Naive B cell (primary cell): ENCODE results near the gene BRINP3. TPM values are rescaled to one million over a fixed set of nuclear protein-coding genes. Genes with fewer than 3 reads are reported as not detected.

ENCODE experiments used
- ATAC-seq, 2 donors: fragments of 150-1000 bp; cut with Tn5 transposase; 2 replicates each; pipeline ENCODE4 v1.10.0; 2021; ENCODE audit warnings: low read depth in 2 of 2, mild to moderate bottlenecking in 2 of 2, moderate library complexity in 2 of 2
- DNase-seq: peaks from one replicate; pipeline ENCODE4 v3.0.0; 2022
- H3K27ac Mint-ChIP-seq, 6 donors: one replicate each; pipeline ENCODE4 v1.8.0; 2020 to 2022; ENCODE audit warnings: mild to moderate bottlenecking in 6 of 6, mixed read lengths in 6 of 6, moderate library complexity in 5 of 6, inconsistent platforms in 2 of 6
- H3K27me3 Mint-ChIP-seq, 3 donors: one replicate each; pipeline ENCODE4 v1.8.0; 2021 to 2022; ENCODE audit warnings: mixed read lengths in 3 of 3, mild to moderate bottlenecking in 1 of 3
- H3K36me3 Mint-ChIP-seq, 2 donors: one replicate each; pipeline ENCODE4 v1.8.0; 2020 to 2022; ENCODE audit warnings: mixed read lengths in 2 of 2, inconsistent platforms in 1 of 2, mild to moderate bottlenecking in 1 of 2
- H3K4me1 Mint-ChIP-seq, 3 donors: one replicate each; pipeline ENCODE4 v1.8.0; 2020 to 2022; ENCODE audit warnings: mixed read lengths in 3 of 3, inconsistent platforms in 1 of 3, mild to moderate bottlenecking in 1 of 3, moderate library complexity in 1 of 3
- H3K4me3 Mint-ChIP-seq, 8 donors: one replicate each; pipeline ENCODE4 v1.8.0; 2020 to 2022; ENCODE audit warnings: mild to moderate bottlenecking in 8 of 8, mixed read lengths in 8 of 8, moderate library complexity in 8 of 8, inconsistent platforms in 2 of 8
- H3K9me3 Mint-ChIP-seq, 7 donors: one replicate each; pipeline ENCODE4 v1.8.0; 2020 to 2022; ENCODE audit warnings: mixed read lengths in 7 of 7, mild to moderate bottlenecking in 5 of 7, inconsistent platforms in 2 of 7, moderate library complexity in 1 of 7
- polyA plus RNA-seq, 6 donors: library from polyadenylated mRNA; unstranded; fragments of 300-500 nt; fragmentation: Illumina TruSeq; gene quantifications; one replicate each; pipeline ENCODE4 v1.2.3, GENCODE V29; 2021; ENCODE audit warnings: low read depth in 6 of 6

The BRINP3 gene
- polyA plus RNA-seq, 6 donors from 2014 or later: not detected

- no peaks in the 10 kb centered on the region for H3K36me3 Mint-ChIP-seq
- H3K27me3 Mint-ChIP-seq: peaks cover 46 to 55% (median 53%) of the 10 kb centered on the region in 3 donors
- ATAC-seq: no peak
- DNase-seq: no peak
- no peak overlapping the region for H3K27ac Mint-ChIP-seq
- H3K4me1 Mint-ChIP-seq: peaks cover 14 to 21% (median 16%) of the 10 kb centered on the region in 3 donors
- peaks cover 0 to 6% (median 2%) of the 10 kb centered on the region in 7 donors for H3K9me3 Mint-ChIP-seq
- no peak overlapping the region for H3K4me3 Mint-ChIP-seq
Measured at GRCh38 chr1:190475421-190476141, 2.1 kb downstream of the BRINP3 start.

DNA sequence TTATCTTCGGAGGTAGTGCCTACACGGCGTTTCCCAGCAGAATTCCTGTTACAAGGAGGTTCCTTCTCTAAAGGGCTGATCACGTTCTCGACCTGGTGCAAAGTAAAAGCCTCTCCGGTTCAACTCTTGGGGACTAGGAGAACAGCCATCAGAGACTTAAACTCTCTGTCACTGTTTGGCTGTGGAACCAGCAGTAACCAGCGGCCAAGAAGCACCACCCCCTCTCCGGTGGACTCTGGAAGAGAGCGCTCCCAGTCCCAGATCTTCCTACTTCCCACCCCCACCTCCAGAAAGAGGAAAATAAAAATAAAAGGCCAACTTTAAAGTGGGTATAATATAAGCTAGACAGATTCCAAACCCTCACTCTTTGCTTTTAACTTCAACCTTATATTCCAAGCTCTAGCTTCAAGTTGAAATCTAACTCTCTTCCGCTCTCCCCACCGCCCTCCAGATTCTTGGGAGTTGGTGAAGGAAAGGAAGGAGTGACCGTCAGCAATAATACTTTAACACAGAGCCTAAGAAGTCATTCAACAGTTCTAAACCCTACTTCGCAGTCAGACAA lies 2.9 kb downstream of the BRINP3 start:
- DNase-seq (no peak), ATAC-seq (no peak)
- Mint-ChIP-seq H3K27ac (no peak overlapping the region), H3K36me3 (no peaks in the 10 kb centered on the region), H3K4me3 (no peak overlapping the region), H3K9me3 (peaks cover 0 to 6% (median 2%) of the 10 kb centered on the region in 7 donors), H3K27me3 (peaks cover 46 to 55% (median 53%) of the 10 kb centered on the region in 3 donors), H3K4me1 (peaks cover 14 to 21% (median 16%) of the 10 kb centered on the region in 3 donors)

GRCh38 chr1:190474010-190474409 lies 3.7 kb downstream of the BRINP3 start:
- no peak for ATAC-seq
- H3K27me3 Mint-ChIP-seq: peaks cover 46 to 52% (median 51%) of the 10 kb centered on the region in 3 donors
- no peak overlapping the region for H3K27ac Mint-ChIP-seq
- no peak overlapping the region for H3K4me3 Mint-ChIP-seq
- H3K9me3 Mint-ChIP-seq: peaks cover 0 to 6% (median 2%) of the 10 kb centered on the region in 7 donors
- H3K4me1 Mint-ChIP-seq: peaks cover 14 to 19% (median 14%) of the 10 kb centered on the region in 3 donors
- no peak for DNase-seq
- no peaks in the 10 kb centered on the region for H3K36me3 Mint-ChIP-seq

- H3K36me3 Mint-ChIP-seq: no peaks in the 10 kb centered on the region
- DNase-seq (no peak), ATAC-seq (no peak)
- peaks cover 33 to 37% (median 36%) of the 10 kb centered on the region in 3 donors for H3K27me3 Mint-ChIP-seq
- H3K27ac Mint-ChIP-seq: no peak overlapping the region
- peaks cover 0 to 3% (median under 1%) of the 10 kb centered on the region in 3 donors for H3K4me1 Mint-ChIP-seq
- H3K4me3 Mint-ChIP-seq: no peak overlapping the region
- peaks cover 0 to 6% (median under 1%) of the 10 kb centered on the region in 7 donors for H3K9me3 Mint-ChIP-seq
Measured at GRCh38 chr1:190472494-190472893, 5.2 kb downstream of the BRINP3 start.

DNA sequence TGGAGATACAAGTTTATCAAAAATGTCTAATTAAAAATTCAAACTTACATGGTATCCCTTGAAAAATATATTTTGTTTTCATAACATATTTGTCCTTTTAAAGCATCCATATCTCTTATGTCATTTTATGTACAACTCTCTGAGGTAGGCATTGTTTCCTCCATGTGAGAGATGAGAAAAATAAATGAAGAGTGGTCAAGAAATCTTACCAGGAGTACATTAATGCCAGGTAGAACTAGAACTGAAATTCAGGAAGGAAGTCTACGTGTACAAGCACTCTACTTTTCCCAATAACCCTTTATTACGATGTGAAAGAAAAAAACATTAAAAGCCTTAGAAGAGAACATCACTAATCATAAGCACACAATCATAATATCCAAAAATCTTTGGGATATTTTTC lies 5.6 kb downstream of the BRINP3 start:
- H3K9me3 Mint-ChIP-seq: peaks cover 0 to 6% (median 0%) of the 10 kb centered on the region in 7 donors
- no peak for DNase-seq
- H3K36me3 Mint-ChIP-seq: no peaks in the 10 kb centered on the region
- H3K27ac Mint-ChIP-seq: no peak overlapping the region
- H3K4me3 Mint-ChIP-seq: no peak overlapping the region
- H3K27me3 Mint-ChIP-seq: peaks cover 28 to 32% (median 31%) of the 10 kb centered on the region in 3 donors
- no peaks in the 10 kb centered on the region for H3K4me1 Mint-ChIP-seq
- ATAC-seq: no peak

DNA sequence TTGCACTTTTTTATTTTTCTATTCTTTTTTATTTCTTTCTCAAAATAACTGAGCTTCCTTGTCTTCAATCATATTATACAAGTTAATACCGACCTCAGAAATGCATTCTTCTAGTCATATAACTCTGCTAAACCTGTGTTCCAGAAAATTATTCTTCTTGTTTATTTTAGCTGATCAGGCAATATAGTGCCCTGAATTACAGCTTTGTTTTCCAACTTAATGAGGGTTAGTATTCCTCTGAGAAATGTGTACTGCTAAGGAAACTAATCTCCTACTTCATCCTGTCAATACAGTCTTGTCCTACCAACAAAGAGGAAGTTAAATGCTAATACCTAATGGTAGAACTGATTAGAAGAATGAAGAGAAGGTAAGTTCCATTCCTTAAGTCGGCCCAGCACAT lies 13.0 kb downstream of the BRINP3 start:
- Mint-ChIP-seq H3K4me1 (no peaks in the 10 kb centered on the region), H3K27ac (no peak overlapping the region), H3K27me3 (no peaks in the 10 kb centered on the region), H3K9me3 (peaks cover 0 to 3% (median 0%) of the 10 kb centered on the region in 7 donors), H3K4me3 (no peak overlapping the region), H3K36me3 (no peaks in the 10 kb centered on the region)
- ATAC-seq (no peak), DNase-seq (no peak)

GRCh38 chr1:190456129-190456528 lies 21.5 kb downstream of the BRINP3 start:
- no peak for ATAC-seq
- Mint-ChIP-seq H3K36me3 (no peaks in the 10 kb centered on the region), H3K4me1 (no peaks in the 10 kb centered on the region), H3K27ac (no peak overlapping the region), H3K9me3 (peaks cover 0 to 2% (median 0%) of the 10 kb centered on the region in 7 donors), H3K4me3 (no peak overlapping the region), H3K27me3 (no peaks in the 10 kb centered on the region)
- DNase-seq: no peak

GRCh38 chr1:190455631-190456030 lies 22.0 kb downstream of the BRINP3 start:
- ATAC-seq: no peak
- Mint-ChIP-seq H3K9me3 (peaks cover 0 to under 1% (median 0%) of the 10 kb centered on the region in 7 donors), H3K4me3 (no peak overlapping the region), H3K36me3 (no peaks in the 10 kb centered on the region), H3K27ac (no peak overlapping the region), H3K4me1 (no peaks in the 10 kb centered on the region), H3K27me3 (no peaks in the 10 kb centered on the region)
- DNase-seq: no peak

GRCh38 chr1:190453550-190453949 lies 24.1 kb downstream of the BRINP3 start:
- ATAC-seq: no peak
- no peaks in the 10 kb centered on the region for H3K4me1 Mint-ChIP-seq
- H3K4me3 Mint-ChIP-seq: no peak overlapping the region

GRCh38 chr1:190452272-190452848 lies 25.3 kb downstream of the BRINP3 start:
- no peak for DNase-seq
- Mint-ChIP-seq H3K4me1 (no peaks in the 10 kb centered on the region), H3K4me3 (no peak overlapping the region), H3K36me3 (no peaks in the 10 kb centered on the region), H3K27me3 (no peaks in the 10 kb centered on the region), H3K27ac (no peak overlapping the region), H3K9me3 (no peaks in the 10 kb centered on the region)
- ATAC-seq: no peak

More at GRCh38 chr1:190453550-190453949, 24.1 kb downstream of the BRINP3 start:
- no peak overlapping the region for H3K27ac Mint-ChIP-seq
- no peak for DNase-seq
- no peaks in the 10 kb centered on the region for H3K9me3 Mint-ChIP-seq
- no peaks in the 10 kb centered on the region for H3K36me3 Mint-ChIP-seq
- no peaks in the 10 kb centered on the region for H3K27me3 Mint-ChIP-seq

DNA sequence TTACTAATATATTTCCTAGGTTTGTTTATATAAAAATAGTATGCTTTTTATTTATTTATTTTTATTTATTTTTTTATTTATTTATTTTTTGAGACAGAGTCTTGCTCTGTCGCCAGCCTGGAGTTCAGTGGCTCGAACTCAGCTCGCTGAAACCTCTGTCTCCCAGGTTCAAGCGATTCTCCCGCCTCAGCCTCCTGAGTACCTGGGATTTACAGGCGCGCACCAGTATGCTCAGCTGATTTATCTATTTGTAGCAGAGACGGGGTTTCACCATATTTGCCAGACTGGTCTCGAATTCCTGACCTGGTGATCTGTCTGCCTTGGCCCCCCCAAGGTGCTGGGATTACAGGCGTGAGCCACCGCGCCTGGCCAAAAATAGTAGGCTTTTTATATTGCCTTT lies 33.2 kb downstream of the BRINP3 start:
- Mint-ChIP-seq H3K36me3 (no peaks in the 10 kb centered on the region), H3K27ac (no peak overlapping the region), H3K4me3 (no peak overlapping the region), H3K9me3 (peaks cover 0 to 1% (median 0%) of the 10 kb centered on the region in 7 donors), H3K4me1 (no peaks in the 10 kb centered on the region), H3K27me3 (no peaks in the 10 kb centered on the region)
- no peak for DNase-seq
- ATAC-seq: no peak

DNA sequence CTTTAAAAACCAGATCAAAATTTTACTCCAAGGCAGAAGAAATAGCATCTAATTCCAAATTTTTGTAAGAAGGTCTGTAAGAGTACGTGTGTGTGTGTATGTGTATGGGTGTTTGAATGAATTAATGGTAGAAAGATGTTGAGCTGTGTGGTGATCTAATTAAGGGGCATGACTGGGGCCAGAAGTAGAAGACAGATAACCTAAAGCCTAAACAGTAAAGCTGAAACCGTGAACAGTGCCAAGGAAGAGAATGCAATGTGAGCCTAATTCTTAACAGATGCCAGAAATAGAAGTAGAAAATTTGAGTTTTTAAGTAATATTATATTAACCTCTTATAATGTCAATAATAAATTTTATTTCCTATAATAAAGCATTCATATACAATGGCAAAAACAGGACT lies 38.2 kb downstream of the BRINP3 start:
- no peak for DNase-seq
- Mint-ChIP-seq H3K27ac (no peak overlapping the region), H3K36me3 (no peaks in the 10 kb centered on the region), H3K9me3 (peaks cover 0 to 1% (median 0%) of the 10 kb centered on the region in 7 donors), H3K4me3 (no peak overlapping the region), H3K4me1 (no peaks in the 10 kb centered on the region), H3K27me3 (no peaks in the 10 kb centered on the region)
- no peak for ATAC-seq

DNA sequence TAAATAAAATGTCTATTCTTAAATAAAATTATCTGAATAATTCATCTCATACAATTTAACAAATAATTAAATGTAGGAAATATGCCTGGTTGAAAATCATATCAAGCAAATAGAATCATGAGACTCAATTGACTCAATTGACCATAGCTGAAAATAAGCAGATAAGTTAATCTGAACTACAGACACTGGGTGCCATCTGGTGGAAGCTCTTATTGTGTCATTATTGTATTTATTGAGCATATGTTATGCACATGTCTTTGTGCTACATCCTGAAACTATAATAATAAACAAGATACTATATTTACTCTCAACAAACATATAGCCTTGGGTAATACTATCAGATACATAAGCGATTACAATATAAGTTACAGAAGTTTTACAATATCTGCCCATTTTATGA lies 41.0 kb downstream of the BRINP3 start:
- H3K4me3 Mint-ChIP-seq: no peak overlapping the region
- H3K27ac Mint-ChIP-seq: no peak overlapping the region
- ATAC-seq: no peak
- H3K27me3 Mint-ChIP-seq: no peaks in the 10 kb centered on the region
- no peaks in the 10 kb centered on the region for H3K9me3 Mint-ChIP-seq
- DNase-seq: no peak
- no peaks in the 10 kb centered on the region for H3K4me1 Mint-ChIP-seq
- H3K36me3 Mint-ChIP-seq: no peaks in the 10 kb centered on the region

- no peaks in the 10 kb centered on the region for H3K36me3 Mint-ChIP-seq
- DNase-seq (no peak), ATAC-seq (no peak)
- no peak overlapping the region for H3K27ac Mint-ChIP-seq
- H3K27me3 Mint-ChIP-seq: no peaks in the 10 kb centered on the region
- no peaks in the 10 kb centered on the region for H3K9me3 Mint-ChIP-seq
- H3K4me1 Mint-ChIP-seq: no peaks in the 10 kb centered on the region
- no peak overlapping the region for H3K4me3 Mint-ChIP-seq
Measured at GRCh38 chr1:190429932-190430331, 47.7 kb downstream of the BRINP3 start.
